PC-3 (cell line): Measurements from ENCODE around the gene TBX3. TPM values are rescaled to one million over a fixed set of nuclear protein-coding genes. Genes with fewer than 3 reads are reported as not detected.

Source experiments
- ATAC-seq: fragments of 200-7000 bp; cut with Tn5 transposase; 2 replicates; pipeline ENCODE4 v1.9.1; 2020; ENCODE audit warnings: mild to moderate bottlenecking, moderate library complexity
- BruUV-seq: library from RNA; stranded (reverse); fragments of 400-500 nt; replicated peaks from 2 replicates; lab custom pipeline; 2021; lab: Mats Ljungman, UMichigan
- CTCF ChIA-PET: fragments of 300-600 bp; sonication (Branson Sonifier 250); formaldehyde crosslinking; loops from one replicate; lab custom pipeline; 2022; ENCODE audit warnings: antibody characterized with exemption; lab: Charles Lee
- POLR2A ChIA-PET: fragments of 300-600 bp; sonication (Branson Sonifier 250); formaldehyde crosslinking; loops from one replicate; lab custom pipeline; 2022; ENCODE audit warnings: antibody characterized with exemption; ENCODE audit not compliant: unreplicated experiment; lab: Charles Lee
- DNase-seq: peaks from one replicate; pipeline ENCODE4 v3.0.0-alpha.2; 2015
- H2AFZ ChIP-seq: fragments of 300-600 bp; sonication (generic); 2 replicates; pipeline ENCODE4 v1.6.0; 2016; ENCODE audit warnings: antibody characterized with exemption, low read length
- H3F3A ChIP-seq: fragments of 300-600 bp; sonication (generic); one replicate; pipeline ENCODE4 v1.6.0; 2017; ENCODE audit warnings: antibody characterized with exemption, low read length, control low read depth, mild to moderate bottlenecking; ENCODE audit not compliant: unreplicated experiment
- H3K27ac ChIP-seq: fragments of 300-600 bp; sonication (generic); 2 replicates; pipeline ENCODE4 v1.5.1; 2016; ENCODE audit warnings: mild to moderate bottlenecking, low read length
- H3K27me3 ChIP-seq: fragments of 300-600 bp; sonication (generic); 2 replicates; pipeline ENCODE4 v1.6.1; 2016; ENCODE audit warnings: low read length, mixed read lengths
- H3K36me3 ChIP-seq: fragments of 300-600 bp; sonication (generic); 2 replicates; pipeline ENCODE4 v1.6.1; 2016; ENCODE audit warnings: low read depth, mixed run types, low read length, mixed read lengths
- H3K4me1 ChIP-seq: fragments of 300-600 bp; sonication (generic); 2 replicates; pipeline ENCODE4 v1.5.1; 2016; ENCODE audit warnings: low read length; ENCODE audit not compliant: insufficient read depth
- H3K4me2 ChIP-seq: fragments of 300-600 bp; sonication (generic); 2 replicates; pipeline ENCODE4 v1.6.0; 2016; ENCODE audit warnings: low read length
- H3K4me3 ChIP-seq: fragments of 300-600 bp; sonication (generic); 2 replicates; pipeline ENCODE4 v1.5.1; 2016; ENCODE audit warnings: mild to moderate bottlenecking, low read length, mixed read lengths
- H3K79me2 ChIP-seq: fragments of 300-600 bp; sonication (generic); 2 replicates; pipeline ENCODE4 v1.6.1; 2017; ENCODE audit warnings: low read length, mixed read lengths
- H3K9ac ChIP-seq: fragments of 300-600 bp; sonication (generic); 2 replicates; pipeline ENCODE4 v1.6.0; 2016; ENCODE audit warnings: mild to moderate bottlenecking, low read length
- H3K9me2 ChIP-seq: fragments of 300-600 bp; sonication (generic); replicated peaks from 2 replicates; pipeline ENCODE4 v1.6.1; 2016; ENCODE audit warnings: mixed run types, low read length, mixed read lengths
- H3K9me3 ChIP-seq: fragments of 300-600 bp; sonication (generic); 2 replicates; pipeline ENCODE4 v1.6.1; 2016; ENCODE audit warnings: low read length, mixed read lengths
- H4K20me1 ChIP-seq: fragments of 300-600 bp; sonication (generic); 2 replicates; pipeline ENCODE4 v1.6.1; 2016; ENCODE audit warnings: low read length, mixed read lengths
- EZH2 ChIP-seq: fragments of 300-600 bp; sonication (generic); IDR thresholded peaks from one replicate; pipeline ENCODE4 v1.6.1; 2017; ENCODE audit warnings: antibody characterized with exemption, mild to moderate bottlenecking, low read length; ENCODE audit not compliant: unreplicated experiment
- EZH2phosphoT487 ChIP-seq: fragments of 300-600 bp; sonication (generic); IDR thresholded peaks from 2 replicates; pipeline ENCODE4 v1.6.1; 2018; ENCODE audit warnings: mild to moderate bottlenecking, antibody characterized with exemption, low read length, borderline replicate concordance
- intact Hi-C: fragments of 100-400 bp; cut with micrococcal nuclease; formaldehyde crosslinking; loops from 2 replicates; pipeline ENCODE4 v1.9.0; 2023
- total RNA-seq: library from RNA; depleted of rRNA; stranded (reverse); fragments of >200 nt; gene quantifications from 2 replicates; pipeline ENCODE4 v1.2.3, GENCODE V29; 2014
- TF ChIP-seq, protein P1 (sequence below): fragments of 300-600 bp; sonication (generic); conservative IDR thresholded peaks from 2 replicates; pipeline ENCODE4 v1.5.1; 2017; ENCODE audit warnings: antibody characterized with exemption, low read depth, mild to moderate bottlenecking, low read length

TBX3 gene
- total RNA-seq, 1 experiment from 2014 or later: 89.4 TPM

DNA sequence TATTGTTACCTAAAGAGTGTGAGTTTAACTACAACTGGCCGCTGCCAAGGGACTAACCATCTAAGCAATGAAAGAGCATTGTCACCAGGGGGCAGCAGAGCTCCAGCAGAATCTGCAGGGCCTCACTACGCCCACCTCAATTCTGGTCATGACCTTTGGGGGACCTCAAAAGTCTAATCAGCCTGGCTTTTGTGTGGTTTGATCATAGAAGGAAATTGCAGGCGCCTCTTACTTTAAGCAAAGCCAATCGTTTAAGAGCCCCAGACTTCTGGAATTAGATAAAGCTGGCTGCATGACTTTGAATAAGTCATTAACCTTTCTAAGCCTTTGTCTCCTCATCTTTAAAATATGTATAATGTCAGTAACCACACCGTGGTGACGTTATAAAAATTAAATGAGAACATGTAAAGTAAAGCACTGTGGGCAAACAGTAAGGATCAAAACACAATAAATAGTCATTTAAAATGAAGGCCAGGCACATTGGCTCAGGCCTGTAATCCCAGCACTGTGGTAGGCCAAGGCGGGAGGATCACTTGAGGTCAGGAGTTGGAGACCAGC lies 58.6 kb downstream of the TBX3 start:
- Histone ChIP-seq H4K20me1 (no peaks in the 10 kb centered on the region), H3K27me3 (peaks cover 19% of the 10 kb centered on the region; the same call in 1 of the 2 replicates), H3K4me3 (no peak overlapping the region), H3K9ac (no peak overlapping the region), H3K79me2 (no peaks in the 10 kb centered on the region), H3K4me2 (no peak overlapping the region), H3K9me3 (no peaks in the 10 kb centered on the region), H3K36me3 (no peaks in the 10 kb centered on the region), H3K9me2 (no peaks in the 10 kb centered on the region), H3F3A (no peaks in the 10 kb centered on the region), H2AFZ (no peak overlapping the region), H3K4me1 (no peaks in the 10 kb centered on the region), H3K27ac (no peak overlapping the region)
- DNase-seq: peak; percentile 74
- no peak for TF ChIP-seq EZH2
- TF ChIP-seq, protein P1, sequence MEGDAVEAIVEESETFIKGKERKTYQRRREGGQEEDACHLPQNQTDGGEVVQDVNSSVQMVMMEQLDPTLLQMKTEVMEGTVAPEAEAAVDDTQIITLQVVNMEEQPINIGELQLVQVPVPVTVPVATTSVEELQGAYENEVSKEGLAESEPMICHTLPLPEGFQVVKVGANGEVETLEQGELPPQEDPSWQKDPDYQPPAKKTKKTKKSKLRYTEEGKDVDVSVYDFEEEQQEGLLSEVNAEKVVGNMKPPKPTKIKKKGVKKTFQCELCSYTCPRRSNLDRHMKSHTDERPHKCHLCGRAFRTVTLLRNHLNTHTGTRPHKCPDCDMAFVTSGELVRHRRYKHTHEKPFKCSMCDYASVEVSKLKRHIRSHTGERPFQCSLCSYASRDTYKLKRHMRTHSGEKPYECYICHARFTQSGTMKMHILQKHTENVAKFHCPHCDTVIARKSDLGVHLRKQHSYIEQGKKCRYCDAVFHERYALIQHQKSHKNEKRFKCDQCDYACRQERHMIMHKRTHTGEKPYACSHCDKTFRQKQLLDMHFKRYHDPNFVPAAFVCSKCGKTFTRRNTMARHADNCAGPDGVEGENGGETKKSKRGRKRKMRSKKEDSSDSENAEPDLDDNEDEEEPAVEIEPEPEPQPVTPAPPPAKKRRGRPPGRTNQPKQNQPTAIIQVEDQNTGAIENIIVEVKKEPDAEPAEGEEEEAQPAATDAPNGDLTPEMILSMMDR: peak; percentile 98
- ATAC-seq: peak; percentile 96
- no TSS peak for BruUV-seq
- intact Hi-C loops: loop anchor here (1.0 kb wide), 3 partner anchors 37 to 1292 kb away; no protein-coding TSS in a partner anchor
- ChIA-PET CTCF (interaction anchor here (0.6 to 1.5 kb wide), 5 partner anchors 11 to 1127 kb away, joined by 3 to 19 read pairs (median 4); no protein-coding TSS in a partner anchor), POLR2A (no interaction called here)

DNA sequence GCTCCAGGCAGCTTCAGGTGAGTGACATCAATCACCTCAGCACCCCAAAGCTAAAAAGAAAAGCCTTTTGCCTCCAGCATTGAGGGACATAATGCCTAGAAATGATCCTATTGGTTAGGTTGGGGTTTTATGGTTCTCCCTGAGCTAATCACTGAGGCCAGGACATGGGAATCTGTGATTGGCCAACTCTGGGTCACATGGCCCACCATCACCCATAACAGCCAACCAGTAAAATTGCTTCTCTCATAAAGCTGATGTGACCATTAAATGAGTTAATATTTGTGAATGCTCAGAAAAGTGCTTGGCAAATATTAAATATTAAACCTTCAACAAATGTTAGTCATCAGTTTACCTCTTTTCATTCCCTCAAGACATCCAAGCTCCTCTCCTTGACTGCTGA lies 60.2 kb downstream of the TBX3 start:
- H2AFZ ChIP-seq: no peak overlapping the region
- H3K4me3 ChIP-seq: no peak overlapping the region
- H3K36me3 ChIP-seq: no peaks in the 10 kb centered on the region
- no TSS peak for BruUV-seq
- no peak overlapping the region for H3K27ac ChIP-seq
- H4K20me1 ChIP-seq: no peaks in the 10 kb centered on the region
- no peaks in the 10 kb centered on the region for H3K4me1 ChIP-seq
- no peaks in the 10 kb centered on the region for H3F3A ChIP-seq
- TF ChIP-seq EZH2 (no peak), EZH2phosphoT487 (no peak)
- TF ChIP-seq, protein P1: no peak
- no peaks in the 10 kb centered on the region for H3K79me2 ChIP-seq
- no peaks in the 10 kb centered on the region for H3K9me3 ChIP-seq
- intact Hi-C loops: no loop called here
- DNase-seq (no peak), ATAC-seq (no peak)
- no peak overlapping the region for H3K9ac ChIP-seq
- CTCF ChIA-PET: interaction anchor here (0.6 kb wide), 1 partner anchor 1323 kb away, joined by 3 read pairs; no protein-coding TSS in a partner anchor
- no peaks in the 10 kb centered on the region for H3K9me2 ChIP-seq
- POLR2A ChIA-PET: no interaction called here
- no peak overlapping the region for H3K4me2 ChIP-seq
- H3K27me3 ChIP-seq: peaks cover 9% of the 10 kb centered on the region; the same call in 1 of the 2 replicates
